SHP77 treated with DMSO at 0.1 percent for 48 hours (cell line): ENCODE measurements around the gene PCDHA11.
"Not testable (repeated sequence)": the region's sequence is repeated elsewhere in the genome, so short reads cannot be mapped to it uniquely, and the experiment has no call there.

ENCODE experiments used
- DNase-seq: peaks from one replicate; lab custom pipeline; 2025; lab: John Stamatoyannopoulos, UW

PCDHA11 gene

GRCh38 chr5:140868721-140869554 lies at the start of gene PCDHA11:
Gene PCDHA11, plus strand, starts transcription at chr5:140868957. Its CDS starts 147 bp downstream, at chr5:140869104.
- DNase-seq = no peak

- DNase-seq = no peak
These were observed 47.1 kb upstream of the PCDHA11 start, which contains the start of gene PCDHA5 for GRCh38 chr5:140821375-140822280. Gene PCDHA5, plus strand, starts transcription at chr5:140821613.

- no peak for DNase-seq
These were observed 46.5 kb upstream of the PCDHA11 start for GRCh38 chr5:140822281-140822629.

GRCh38 chr5:140822969-140823368 lies 45.8 kb upstream of the PCDHA11 start:
- not testable (repeated sequence) for DNase-seq

- DNase-seq = no peak
These were observed 45.3 kb upstream of the PCDHA11 start for GRCh38 chr5:140823475-140823874.

GRCh38 chr5:140827704-140828361 lies 40.9 kb upstream of the PCDHA11 start, which contains the start of gene PCDHA6:
Gene PCDHA6, plus strand, starts transcription at chr5:140827960. Its CDS starts 132 bp downstream, at chr5:140828092.
- no peak for DNase-seq

- no peak for DNase-seq
These were observed 40.4 kb upstream of the PCDHA11 start for GRCh38 chr5:140828362-140828737.

GRCh38 chr5:140829511-140830501 lies 39.0 kb upstream of the PCDHA11 start:
- DNase-seq = not testable (repeated sequence)

GRCh38 chr5:140833993-140834392 lies 34.8 kb upstream of the PCDHA11 start, which contains the start of gene PCDHA7:
Gene PCDHA7, plus strand, starts transcription at chr5:140834269. Its CDS starts 115 bp downstream, at chr5:140834384.
- no peak for DNase-seq

- not testable (repeated sequence) for DNase-seq
These were observed 34.2 kb upstream of the PCDHA11 start for GRCh38 chr5:140834439-140835008.

GRCh38 chr5:140835622-140836510 lies 32.9 kb upstream of the PCDHA11 start:
- DNase-seq = no peak

- DNase-seq = peak; percentile 85
These were observed 27.5 kb upstream of the PCDHA11 start, which contains the start of gene PCDHA8 for GRCh38 chr5:140840978-140841962. Gene PCDHA8, plus strand, starts transcription at chr5:140841187. Its CDS starts 135 bp downstream, at chr5:140841322.

- no peak for DNase-seq
These were observed 25.7 kb upstream of the PCDHA11 start for GRCh38 chr5:140842798-140843733.

GRCh38 chr5:140848139-140849102 lies 20.3 kb upstream of the PCDHA11 start, which contains the start of gene PCDHA9:
Gene PCDHA9, plus strand, starts transcription at chr5:140848382. Its CDS starts 114 bp downstream, at chr5:140848496.
- not testable (repeated sequence) for DNase-seq

- DNase-seq = not testable (repeated sequence)
These were observed 18.7 kb upstream of the PCDHA11 start for GRCh38 chr5:140849831-140850634.
